Measurements from ENCODE around the gene GRIK2.

GRCh38 chr6:101509536-101509935 is 116.0 kb downstream of the GRIK2 start:
- no peak for TF ChIP-seq CTCF (IDR thresholded peaks at IDR 0.05)
- TF ChIP-seq POLR2A (IDR thresholded peaks at IDR 0.05; ENCODE audit: low read depth), result no peak
- no peak for TF ChIP-seq POLR2AphosphoS5 (IDR thresholded peaks at IDR 0.05)
- no peak for TF ChIP-seq EP300 (IDR thresholded peaks at IDR 0.05)

All from esophagus muscularis mucosa (tissue), 4 donors.